Measurements from ENCODE around the gene SELENOP. TPM values are rescaled to one million over a fixed set of nuclear protein-coding genes. Genes with fewer than 3 reads are reported as not detected.

SELENOP gene
- total RNA-seq, 1 experiment from 2014 or later, result 11.4 TPM

DNA sequence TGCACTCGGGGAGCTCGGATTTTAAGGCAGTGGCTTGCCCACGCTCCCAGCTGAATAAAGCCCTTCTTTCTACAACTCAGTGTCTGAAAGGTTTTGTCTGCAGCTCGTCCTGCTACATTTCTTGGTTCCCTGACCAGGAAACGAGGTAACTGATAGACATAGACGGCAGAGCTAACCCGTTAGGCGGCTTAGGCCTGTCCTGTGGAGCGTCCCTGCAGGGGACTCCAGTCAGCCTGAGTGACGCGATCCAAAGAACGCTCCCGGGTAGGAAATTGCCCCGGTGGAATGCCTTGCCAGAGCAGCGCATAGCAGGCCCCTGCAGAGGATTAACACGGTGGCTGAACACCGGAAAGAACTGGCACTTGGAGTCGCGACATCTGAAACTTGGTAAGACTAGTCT, 1.8 kb upstream of the SELENOP start:
- Histone ChIP-seq H4K20me1 (ENCODE audit: insufficient read depth) (no peaks in the 10 kb centered on the region), H3K4me2 (ENCODE audit: low read length) (no peak overlapping the region), H2AFZ (ENCODE audit: low read depth, low read length, poor library complexity, severe bottlenecking) (no peak overlapping the region), H3K27me3 (ENCODE audit: insufficient read depth, low read length) (no peaks in the 10 kb centered on the region), H3K79me2 (ENCODE audit: insufficient read depth, low read length) (no peaks in the 10 kb centered on the region), H3K4me1 (ENCODE audit: control insufficient read depth in 1 of 2, insufficient read depth in 2 of 2, low read length in 2 of 2) (peaks cover 6 to 13% of the 10 kb centered on the region in 2 experiments), H3K9ac (ENCODE audit: low read length) (no peak overlapping the region), H3K4me3 (replicated peaks in 1 of 2; ENCODE audit: low read depth in 1 of 2, low read length in 2 of 2) (no peak overlapping the region), H3K36me3 (ENCODE audit: control insufficient read depth in 1 of 2, insufficient read depth in 2 of 2, low read length in 2 of 2) (no peaks in the 10 kb centered on the region), H3K27ac (ENCODE audit: low read depth, low read length) (no peak overlapping the region), H3K9me2 (ENCODE audit: insufficient read depth) (no peaks in the 10 kb centered on the region), H3K9me3 (ENCODE audit: control insufficient read depth in 1 of 2, insufficient read depth in 1 of 2, low read depth in 1 of 2, low read length in 2 of 2) (no peaks in the 10 kb centered on the region)
- ChIA-PET POLR2A (no interaction called here), CTCF (no interaction called here), RAD21 (ENCODE audit: low non-redundant PET in 1 of 2, low total read pairs in 2 of 2, uncharacterized antibody in 2 of 2, unreplicated experiment in 2 of 2) (no interaction called here)
- no peak for ATAC-seq
- TF ChIP-seq CEBPB (IDR thresholded peaks at IDR 0.05; ENCODE audit: low read depth), result no peak
- no peak for TF ChIP-seq EZH2 (IDR thresholded peaks at IDR 0.05)
- no peak for TF ChIP-seq CBX3 (IDR thresholded peaks at IDR 0.05; ENCODE audit: low read depth)
- TF ChIP-seq TCF7L2 (IDR thresholded peaks at IDR 0.05; ENCODE audit: borderline replicate concordance, extremely low read depth, insufficient read depth, insufficient read length), result no peak
- no peak for TF ChIP-seq POLR2A (IDR thresholded peaks at IDR 0.05; ENCODE audit: borderline replicate concordance, extremely low read depth, insufficient read depth, insufficient read length)
- TF ChIP-seq, protein P1, sequence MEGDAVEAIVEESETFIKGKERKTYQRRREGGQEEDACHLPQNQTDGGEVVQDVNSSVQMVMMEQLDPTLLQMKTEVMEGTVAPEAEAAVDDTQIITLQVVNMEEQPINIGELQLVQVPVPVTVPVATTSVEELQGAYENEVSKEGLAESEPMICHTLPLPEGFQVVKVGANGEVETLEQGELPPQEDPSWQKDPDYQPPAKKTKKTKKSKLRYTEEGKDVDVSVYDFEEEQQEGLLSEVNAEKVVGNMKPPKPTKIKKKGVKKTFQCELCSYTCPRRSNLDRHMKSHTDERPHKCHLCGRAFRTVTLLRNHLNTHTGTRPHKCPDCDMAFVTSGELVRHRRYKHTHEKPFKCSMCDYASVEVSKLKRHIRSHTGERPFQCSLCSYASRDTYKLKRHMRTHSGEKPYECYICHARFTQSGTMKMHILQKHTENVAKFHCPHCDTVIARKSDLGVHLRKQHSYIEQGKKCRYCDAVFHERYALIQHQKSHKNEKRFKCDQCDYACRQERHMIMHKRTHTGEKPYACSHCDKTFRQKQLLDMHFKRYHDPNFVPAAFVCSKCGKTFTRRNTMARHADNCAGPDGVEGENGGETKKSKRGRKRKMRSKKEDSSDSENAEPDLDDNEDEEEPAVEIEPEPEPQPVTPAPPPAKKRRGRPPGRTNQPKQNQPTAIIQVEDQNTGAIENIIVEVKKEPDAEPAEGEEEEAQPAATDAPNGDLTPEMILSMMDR (IDR thresholded peaks at IDR 0.05 in 2 of 3, conservative IDR thresholded peaks at IDR 0.05 in 1 of 3; ENCODE audit: borderline replicate concordance in 1 of 3, insufficient read depth in 1 of 3, low read depth in 2 of 3, low read length in 2 of 3), result no peak
- TF ChIP-seq YY1 (IDR thresholded peaks at IDR 0.05; ENCODE audit: extremely low read depth, insufficient replicate concordance, low read depth, low read length), result no peak
- no peak for TF ChIP-seq SIN3A (IDR thresholded peaks at IDR 0.05; ENCODE audit: low read depth)
- BruUV-seq (replicated peaks), result no TSS peak
- DNase-seq (ENCODE audit: low read depth, low spot score), result no peak
- intact Hi-C loops (cut with micrococcal nuclease), result no loop called here

DNA sequence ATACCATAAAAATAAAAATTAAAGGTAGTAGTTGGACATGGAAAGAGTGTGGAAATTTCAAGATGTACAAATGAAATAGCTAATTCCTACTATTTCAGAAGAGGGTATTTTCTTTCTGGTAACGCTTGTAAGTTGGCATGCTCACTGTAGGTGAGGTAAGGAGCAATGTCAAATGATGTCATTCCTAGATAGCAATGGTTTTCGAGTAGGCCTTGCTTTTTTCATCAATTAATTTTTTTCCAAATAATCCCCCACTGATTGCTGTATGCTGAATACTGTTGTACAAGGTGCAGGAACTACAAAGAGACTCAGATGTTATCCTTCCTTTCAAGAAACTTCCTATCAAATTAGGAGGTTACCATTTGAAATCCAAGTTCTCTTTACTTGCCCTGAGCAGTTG, 928 bp upstream of the SELENOP start:
- CTCF ChIA-PET, result no interaction called here
- no peak overlapping the region for H3K27ac ChIP-seq (ENCODE audit: low read depth, low read length)
- no peaks in the 10 kb centered on the region for H3K27me3 ChIP-seq (ENCODE audit: insufficient read depth, low read length)
- RAD21 ChIA-PET (ENCODE audit: low non-redundant PET in 1 of 2, low total read pairs in 2 of 2, uncharacterized antibody in 2 of 2, unreplicated experiment in 2 of 2), result no interaction called here
- DNase-seq (ENCODE audit: low read depth, low spot score) (no peak), ATAC-seq (no peak)
- no peaks in the 10 kb centered on the region for H3K9me2 ChIP-seq (ENCODE audit: insufficient read depth)
- no peak overlapping the region for H3K9ac ChIP-seq (ENCODE audit: low read length)
- POLR2A ChIA-PET, result interaction anchor here (0.6 kb wide), 1 partner anchor 44 kb away, joined by 3 read pairs; no protein-coding TSS in a partner anchor
- intact Hi-C loops (cut with micrococcal nuclease), result no loop called here
- H3K79me2 ChIP-seq (ENCODE audit: insufficient read depth, low read length), result no peaks in the 10 kb centered on the region
- no TSS peak for BruUV-seq (replicated peaks)
- H2AFZ ChIP-seq (ENCODE audit: low read depth, low read length, poor library complexity, severe bottlenecking), result peak overlapping the region; percentile 77
- no peaks in the 10 kb centered on the region for H4K20me1 ChIP-seq (ENCODE audit: insufficient read depth)
- H3K9me3 ChIP-seq (ENCODE audit: control insufficient read depth in 1 of 2, insufficient read depth in 1 of 2, low read depth in 1 of 2, low read length in 2 of 2), result no peaks in the 10 kb centered on the region
- H3K4me2 ChIP-seq (ENCODE audit: low read length), result no peak overlapping the region
- no peaks in the 10 kb centered on the region for H3K36me3 ChIP-seq (ENCODE audit: control insufficient read depth in 1 of 2, insufficient read depth in 2 of 2, low read length in 2 of 2)
- H3K4me1 ChIP-seq (ENCODE audit: control insufficient read depth in 1 of 2, insufficient read depth in 2 of 2, low read length in 2 of 2), result peaks cover 6 to 13% of the 10 kb centered on the region in 2 experiments
- H3K4me3 ChIP-seq (replicated peaks in 1 of 2; ENCODE audit: low read depth in 1 of 2, low read length in 2 of 2), result no peak overlapping the region
- TF ChIP-seq CBX3 (IDR thresholded peaks at IDR 0.05; ENCODE audit: low read depth) (no peak), POLR2A (IDR thresholded peaks at IDR 0.05; ENCODE audit: borderline replicate concordance, extremely low read depth, insufficient read depth, insufficient read length) (no peak), ZFX (IDR thresholded peaks at IDR 0.05) (no peak), ZNF274 (IDR thresholded peaks at IDR 0.05; ENCODE audit: low read depth, low read length) (no peak), EZH2 (IDR thresholded peaks at IDR 0.05) (no peak), SRF (IDR thresholded peaks at IDR 0.05; ENCODE audit: low read depth) (no peak), ELF1 (IDR thresholded peaks at IDR 0.05; ENCODE audit: borderline replicate concordance, low read depth) (no peak), EZH2phosphoT487 (IDR thresholded peaks at IDR 0.05; ENCODE audit: borderline replicate concordance) (no peak), SP1 (IDR thresholded peaks at IDR 0.05; ENCODE audit: low read depth) (no peak), CEBPB (IDR thresholded peaks at IDR 0.05; ENCODE audit: low read depth) (no peak), YY1 (IDR thresholded peaks at IDR 0.05; ENCODE audit: extremely low read depth, insufficient replicate concordance, low read depth, low read length) (no peak), EGR1 (IDR thresholded peaks at IDR 0.05; ENCODE audit: low read depth) (no peak), FOSL1 (IDR thresholded peaks at IDR 0.05; ENCODE audit: low read depth) (no peak), RAD21 (IDR thresholded peaks at IDR 0.05; ENCODE audit: low read depth) (no peak), POLR2AphosphoS5 (IDR thresholded peaks at IDR 0.05; ENCODE audit: low read depth, low read length) (no peak)
- TF ChIP-seq, protein P2, sequence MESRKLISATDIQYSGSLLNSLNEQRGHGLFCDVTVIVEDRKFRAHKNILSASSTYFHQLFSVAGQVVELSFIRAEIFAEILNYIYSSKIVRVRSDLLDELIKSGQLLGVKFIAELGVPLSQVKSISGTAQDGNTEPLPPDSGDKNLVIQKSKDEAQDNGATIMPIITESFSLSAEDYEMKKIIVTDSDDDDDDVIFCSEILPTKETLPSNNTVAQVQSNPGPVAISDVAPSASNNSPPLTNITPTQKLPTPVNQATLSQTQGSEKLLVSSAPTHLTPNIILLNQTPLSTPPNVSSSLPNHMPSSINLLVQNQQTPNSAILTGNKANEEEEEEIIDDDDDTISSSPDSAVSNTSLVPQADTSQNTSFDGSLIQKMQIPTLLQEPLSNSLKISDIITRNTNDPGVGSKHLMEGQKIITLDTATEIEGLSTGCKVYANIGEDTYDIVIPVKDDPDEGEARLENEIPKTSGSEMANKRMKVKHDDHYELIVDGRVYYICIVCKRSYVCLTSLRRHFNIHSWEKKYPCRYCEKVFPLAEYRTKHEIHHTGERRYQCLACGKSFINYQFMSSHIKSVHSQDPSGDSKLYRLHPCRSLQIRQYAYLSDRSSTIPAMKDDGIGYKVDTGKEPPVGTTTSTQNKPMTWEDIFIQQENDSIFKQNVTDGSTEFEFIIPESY (IDR thresholded peaks at IDR 0.05; ENCODE audit: extremely low read depth, insufficient replicate concordance, low read length), result no peak

All from HCT116 (cell line).